WTC11 (cell line): ENCODE results near the gene DTNB. TPM values are rescaled to one million over a fixed set of nuclear protein-coding genes. Genes with fewer than 3 reads are reported as not detected.
A peak's percentile ranks its signal among the peaks of the same experiment; 100 is the strongest.

Source experiments
- ATAC-seq: fragments of 200-7000 bp; cut with Tn5 transposase; 2 replicates; pipeline ENCODE4 v1.10.0; 2021; ENCODE audit warnings: mild to moderate bottlenecking, moderate library complexity
- CTCF ChIA-PET: fragments of 300-600 bp; sonication (Branson Sonifier 250); formaldehyde crosslinking; loops from one replicate; lab custom pipeline; 2021; ENCODE audit warnings: antibody characterized with exemption; lab: Charles Lee
- POLR2A ChIA-PET: fragments of 350-600 bp; sonication (Branson Sonifier 250); formaldehyde crosslinking; loops from one replicate; lab custom pipeline; 2021; ENCODE audit warnings: antibody characterized with exemption; lab: Charles Lee
- DNase-seq: peaks from one replicate; pipeline ENCODE4 v3.0.0; 2021; ENCODE audit warnings: low spot score
- H3K27ac Mint-ChIP-seq: 2 replicates; pipeline ENCODE4 v1.8.0; 2021; ENCODE audit warnings: mixed read lengths
- H3K27me3 Mint-ChIP-seq: 2 replicates; pipeline ENCODE4 v1.8.0; 2021; ENCODE audit warnings: low read depth, mild to moderate bottlenecking, moderate library complexity, mixed read lengths
- H3K36me3 Mint-ChIP-seq: 2 replicates; pipeline ENCODE4 v1.8.0; 2021; ENCODE audit warnings: mixed read lengths
- H3K4me1 Mint-ChIP-seq: 2 replicates; pipeline ENCODE4 v1.8.0; 2022; ENCODE audit warnings: mixed read lengths
- H3K4me3 Mint-ChIP-seq: 2 replicates; pipeline ENCODE4 v1.8.0; 2021; ENCODE audit warnings: mild to moderate bottlenecking, moderate library complexity, mixed read lengths
- H3K9me3 Mint-ChIP-seq: 2 replicates; pipeline ENCODE4 v1.8.0; 2021; ENCODE audit warnings: mixed read lengths
- ESRRA ChIP-seq: sonication (generic); formaldehyde crosslinking; IDR thresholded peaks from 2 replicates; pipeline ENCODE4 v1.8.1; 2022; ENCODE audit warnings: mild to moderate bottlenecking, missing genetic modification reagents, borderline replicate concordance
- ETV6 ChIP-seq: sonication (generic); formaldehyde crosslinking; IDR thresholded peaks from 2 replicates; pipeline ENCODE4 v1.8.1; 2022; ENCODE audit warnings: mild to moderate bottlenecking, missing genetic modification reagents
- GABPB1 ChIP-seq: sonication (generic); formaldehyde crosslinking; IDR thresholded peaks from 2 replicates; pipeline ENCODE4 v1.8.1; 2023; ENCODE audit warnings: mild to moderate bottlenecking, missing genetic modification reagents
- JAZF1 ChIP-seq: fragments of 250-450 bp; sonication (Bioruptor Pico); IDR thresholded peaks from 2 replicates; pipeline ENCODE4 v1.9.0; 2021; ENCODE audit warnings: moderate library complexity, mild to moderate bottlenecking, inconsistent platforms
- MXD4 ChIP-seq: fragments of 250-450 bp; sonication (Bioruptor Pico); IDR thresholded peaks from 2 replicates; pipeline ENCODE4 v1.8.0; 2021; ENCODE audit warnings: mild to moderate bottlenecking, moderate library complexity, borderline replicate concordance
- SMAD4 ChIP-seq: sonication (generic); formaldehyde crosslinking; IDR thresholded peaks from 2 replicates; pipeline ENCODE4 v1.8.0; 2022; ENCODE audit warnings: mild to moderate bottlenecking, missing genetic modification reagents
- TEAD4 ChIP-seq: sonication (generic); formaldehyde crosslinking; IDR thresholded peaks from 2 replicates; pipeline ENCODE4 v1.8.0; 2022; ENCODE audit warnings: mild to moderate bottlenecking, missing genetic modification reagents
- ZNF317 ChIP-seq: sonication (generic); formaldehyde crosslinking; IDR thresholded peaks from 2 replicates; pipeline ENCODE4 v1.8.1; 2023; ENCODE audit warnings: low read depth, mild to moderate bottlenecking, moderate library complexity, missing genetic modification reagents, borderline replicate concordance
- total RNA-seq: library from RNA; stranded (reverse); gene quantifications from 3 replicates; pipeline ENCODE4 v1.2.3, GENCODE V29; 2021
- TF ChIP-seq, protein P1 (sequence below): sonication (generic); formaldehyde crosslinking; IDR thresholded peaks from 2 replicates; pipeline ENCODE4 v1.8.0; 2023; ENCODE audit warnings: mild to moderate bottlenecking, missing genetic modification reagents
- TF ChIP-seq, protein P2 (sequence below): fragments of 250-450 bp; sonication (Bioruptor Pico); IDR thresholded peaks from 2 replicates; pipeline ENCODE4 v1.9.0; 2021; ENCODE audit warnings: moderate library complexity, mild to moderate bottlenecking, inconsistent platforms, borderline replicate concordance
- TF ChIP-seq, protein P3 (sequence below): sonication (generic); formaldehyde crosslinking; IDR thresholded peaks from 2 replicates; pipeline ENCODE4 v1.8.1; 2023; ENCODE audit warnings: mild to moderate bottlenecking, missing genetic modification reagents, moderate library complexity
- TF ChIP-seq, protein P4 (sequence below): fragments of 250-450 bp; sonication (Bioruptor Pico); conservative IDR thresholded peaks from 2 replicates; pipeline ENCODE4 v1.9.0; 2021; ENCODE audit warnings: mild to moderate bottlenecking
- TF ChIP-seq, protein P5 (sequence below): sonication (generic); formaldehyde crosslinking; IDR thresholded peaks from 2 replicates; pipeline ENCODE4 v1.8.1; 2023; ENCODE audit warnings: mild to moderate bottlenecking, missing genetic modification reagents, moderate library complexity
- TF ChIP-seq, protein P6 (sequence below): sonication (generic); formaldehyde crosslinking; IDR thresholded peaks from 2 replicates; pipeline ENCODE4 v1.8.1; 2023; ENCODE audit warnings: mild to moderate bottlenecking, missing genetic modification reagents
- TF ChIP-seq, protein P7 (sequence below): sonication (generic); formaldehyde crosslinking; conservative IDR thresholded peaks from 2 replicates; pipeline ENCODE4 v1.8.1; 2023; ENCODE audit warnings: mild to moderate bottlenecking, low read depth, missing genetic modification reagents, moderate library complexity

The DTNB gene
- total RNA-seq, 1 experiment from 2014 or later = 39.9 TPM

DNA sequence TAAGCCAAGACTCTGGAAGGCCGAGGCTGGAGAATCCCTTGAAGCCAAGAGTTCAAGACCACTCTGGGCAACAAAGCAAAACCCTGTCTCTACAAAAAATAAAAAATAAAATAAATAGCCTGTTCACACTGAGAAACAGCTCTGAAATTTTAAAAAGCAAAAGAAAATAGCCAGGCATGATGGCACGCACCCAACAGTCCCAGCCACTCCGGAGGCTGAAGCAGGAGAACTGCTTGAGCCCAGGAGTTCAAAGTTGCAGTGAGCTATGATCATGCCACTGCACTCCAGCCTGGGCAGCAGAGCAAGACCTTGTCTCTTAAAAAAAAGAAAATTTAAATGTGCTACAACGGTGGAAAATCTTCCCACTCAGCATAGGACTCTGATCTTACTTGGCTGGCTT, 52.7 kb downstream of the DTNB start:
- DNase-seq (no peak), ATAC-seq (no peak)
- H3K27me3 Mint-ChIP-seq = no peaks in the 10 kb centered on the region
- no peaks in the 10 kb centered on the region; the same call in none of the 2 replicates for H3K36me3 Mint-ChIP-seq
- no peak overlapping the region for H3K4me3 Mint-ChIP-seq
- CTCF ChIA-PET = interaction anchor here (1.6 kb wide), 1 partner anchor 14 kb away, joined by 4 read pairs; no protein-coding TSS in a partner anchor
- H3K9me3 Mint-ChIP-seq = no peaks in the 10 kb centered on the region
- peaks cover 4% of the 10 kb centered on the region for H3K4me1 Mint-ChIP-seq
- H3K27ac Mint-ChIP-seq = no peak overlapping the region
- POLR2A ChIA-PET = interaction anchor here (0.7 kb wide), 1 partner anchor 788 kb away, joined by 5 read pairs; no protein-coding TSS in a partner anchor
- TF ChIP-seq, protein P1, sequence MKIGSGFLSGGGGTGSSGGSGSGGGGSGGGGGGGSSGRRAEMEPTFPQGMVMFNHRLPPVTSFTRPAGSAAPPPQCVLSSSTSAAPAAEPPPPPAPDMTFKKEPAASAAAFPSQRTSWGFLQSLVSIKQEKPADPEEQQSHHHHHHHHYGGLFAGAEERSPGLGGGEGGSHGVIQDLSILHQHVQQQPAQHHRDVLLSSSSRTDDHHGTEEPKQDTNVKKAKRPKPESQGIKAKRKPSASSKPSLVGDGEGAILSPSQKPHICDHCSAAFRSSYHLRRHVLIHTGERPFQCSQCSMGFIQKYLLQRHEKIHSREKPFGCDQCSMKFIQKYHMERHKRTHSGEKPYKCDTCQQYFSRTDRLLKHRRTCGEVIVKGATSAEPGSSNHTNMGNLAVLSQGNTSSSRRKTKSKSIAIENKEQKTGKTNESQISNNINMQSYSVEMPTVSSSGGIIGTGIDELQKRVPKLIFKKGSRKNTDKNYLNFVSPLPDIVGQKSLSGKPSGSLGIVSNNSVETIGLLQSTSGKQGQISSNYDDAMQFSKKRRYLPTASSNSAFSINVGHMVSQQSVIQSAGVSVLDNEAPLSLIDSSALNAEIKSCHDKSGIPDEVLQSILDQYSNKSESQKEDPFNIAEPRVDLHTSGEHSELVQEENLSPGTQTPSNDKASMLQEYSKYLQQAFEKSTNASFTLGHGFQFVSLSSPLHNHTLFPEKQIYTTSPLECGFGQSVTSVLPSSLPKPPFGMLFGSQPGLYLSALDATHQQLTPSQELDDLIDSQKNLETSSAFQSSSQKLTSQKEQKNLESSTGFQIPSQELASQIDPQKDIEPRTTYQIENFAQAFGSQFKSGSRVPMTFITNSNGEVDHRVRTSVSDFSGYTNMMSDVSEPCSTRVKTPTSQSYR (CRISPR knock-in tag) = no peak
- TF ChIP-seq GABPB1 = no peak
- TF ChIP-seq, protein P2, sequence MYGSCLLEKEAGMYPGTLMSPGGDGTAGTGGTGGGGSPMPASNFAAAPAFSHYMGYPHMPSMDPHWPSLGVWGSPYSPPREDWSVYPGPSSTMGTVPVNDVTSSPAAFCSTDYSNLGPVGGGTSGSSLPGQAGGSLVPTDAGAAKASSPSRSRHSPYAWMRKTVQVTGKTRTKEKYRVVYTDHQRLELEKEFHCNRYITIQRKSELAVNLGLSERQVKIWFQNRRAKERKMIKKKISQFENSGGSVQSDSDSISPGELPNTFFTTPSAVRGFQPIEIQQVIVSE (CRISPR knock-in tag) = no peak
- TF ChIP-seq, protein P3, sequence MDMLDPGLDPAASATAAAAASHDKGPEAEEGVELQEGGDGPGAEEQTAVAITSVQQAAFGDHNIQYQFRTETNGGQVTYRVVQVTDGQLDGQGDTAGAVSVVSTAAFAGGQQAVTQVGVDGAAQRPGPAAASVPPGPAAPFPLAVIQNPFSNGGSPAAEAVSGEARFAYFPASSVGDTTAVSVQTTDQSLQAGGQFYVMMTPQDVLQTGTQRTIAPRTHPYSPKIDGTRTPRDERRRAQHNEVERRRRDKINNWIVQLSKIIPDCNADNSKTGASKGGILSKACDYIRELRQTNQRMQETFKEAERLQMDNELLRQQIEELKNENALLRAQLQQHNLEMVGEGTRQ (CRISPR knock-in tag) = no peak
- TF ChIP-seq TEAD4 (CRISPR knock-in tag) = no peak
- TF ChIP-seq, protein P4, sequence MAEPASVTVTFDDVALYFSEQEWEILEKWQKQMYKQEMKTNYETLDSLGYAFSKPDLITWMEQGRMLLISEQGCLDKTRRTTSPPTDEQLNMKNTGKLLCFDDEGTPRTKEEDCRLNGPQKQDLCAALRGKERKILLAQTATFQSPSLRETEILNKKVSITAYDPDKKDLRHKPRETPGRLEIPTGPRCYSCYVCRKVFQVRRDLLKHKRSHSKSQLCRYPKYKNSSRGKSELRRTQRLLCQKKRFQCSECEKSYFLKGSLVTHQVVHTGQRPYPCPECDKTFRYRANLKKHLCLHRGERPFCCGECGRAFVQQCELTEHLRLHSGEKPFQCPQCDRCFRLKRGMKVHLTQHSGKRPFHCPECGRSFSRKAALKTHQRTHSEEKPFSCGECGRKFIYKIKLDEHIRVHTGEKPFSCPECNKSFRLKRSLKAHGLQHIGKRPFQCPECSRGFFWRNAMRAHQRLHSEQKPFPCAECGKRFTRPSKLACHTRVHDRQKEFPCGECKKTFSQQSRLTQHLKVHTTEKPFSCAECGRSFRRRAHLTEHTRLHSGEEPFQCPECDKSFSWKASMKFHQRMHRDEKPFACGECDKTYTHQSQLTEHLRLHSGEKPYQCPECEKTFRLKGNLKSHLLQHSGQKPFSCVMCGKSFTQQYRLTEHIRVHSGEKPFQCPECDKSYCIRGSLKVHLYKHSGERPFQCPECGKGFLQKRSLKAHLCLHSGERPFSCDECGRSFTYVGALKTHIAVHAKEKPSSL (CRISPR knock-in tag) = no peak
- no peak for TF ChIP-seq ETV6 (CRISPR knock-in tag)
- TF ChIP-seq, protein P5, sequence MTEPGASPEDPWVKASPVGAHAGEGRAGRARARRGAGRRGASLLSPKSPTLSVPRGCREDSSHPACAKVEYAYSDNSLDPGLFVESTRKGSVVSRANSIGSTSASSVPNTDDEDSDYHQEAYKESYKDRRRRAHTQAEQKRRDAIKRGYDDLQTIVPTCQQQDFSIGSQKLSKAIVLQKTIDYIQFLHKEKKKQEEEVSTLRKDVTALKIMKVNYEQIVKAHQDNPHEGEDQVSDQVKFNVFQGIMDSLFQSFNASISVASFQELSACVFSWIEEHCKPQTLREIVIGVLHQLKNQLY (CRISPR knock-in tag) = no peak

DNA sequence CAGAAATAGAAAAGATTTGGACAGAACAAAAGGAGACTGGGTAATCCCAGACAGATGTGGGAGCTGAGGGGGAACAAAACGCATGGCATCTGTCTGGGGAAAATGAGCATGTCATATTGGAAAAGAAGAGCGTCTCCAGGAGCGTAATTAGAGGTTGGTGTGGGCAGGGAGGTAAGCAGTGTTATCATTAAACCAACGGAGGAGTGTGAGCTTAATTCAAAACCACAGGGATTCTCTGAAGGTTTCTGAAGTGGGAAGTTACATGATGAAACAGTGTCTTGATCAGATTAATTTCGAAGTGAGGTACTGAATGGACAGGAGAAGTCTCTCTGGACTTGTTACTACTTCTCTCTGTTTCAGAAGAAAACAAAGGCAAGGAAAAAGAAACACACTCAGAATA, 53.3 kb downstream of the DTNB start:
- peaks cover 10% of the 10 kb centered on the region for H3K4me1 Mint-ChIP-seq
- H3K27ac Mint-ChIP-seq = 0 out of 2 replicates have a peak overlapping the region, but pooled peaks have one; percentile 59
- no peak for ATAC-seq
- no peaks in the 10 kb centered on the region for H3K27me3 Mint-ChIP-seq
- no peaks in the 10 kb centered on the region for H3K9me3 Mint-ChIP-seq
- DNase-seq = no peak
- H3K4me3 Mint-ChIP-seq = no peak overlapping the region
- POLR2A ChIA-PET = no interaction called here
- no peaks in the 10 kb centered on the region for H3K36me3 Mint-ChIP-seq
- CTCF ChIA-PET = interaction anchor here (1.4 to 1.6 kb wide), 2 partner anchors 13 to 80 kb away, joined by 4 read pairs; no protein-coding TSS in a partner anchor
- TF ChIP-seq SMAD4 (no peak), MXD4 (CRISPR knock-in tag) (no peak), JAZF1 (CRISPR knock-in tag) (no peak), ZNF317 (CRISPR knock-in tag) (no peak), ESRRA (CRISPR knock-in tag) (no peak), TEAD4 (CRISPR knock-in tag) (no peak)
- TF ChIP-seq, protein P6, sequence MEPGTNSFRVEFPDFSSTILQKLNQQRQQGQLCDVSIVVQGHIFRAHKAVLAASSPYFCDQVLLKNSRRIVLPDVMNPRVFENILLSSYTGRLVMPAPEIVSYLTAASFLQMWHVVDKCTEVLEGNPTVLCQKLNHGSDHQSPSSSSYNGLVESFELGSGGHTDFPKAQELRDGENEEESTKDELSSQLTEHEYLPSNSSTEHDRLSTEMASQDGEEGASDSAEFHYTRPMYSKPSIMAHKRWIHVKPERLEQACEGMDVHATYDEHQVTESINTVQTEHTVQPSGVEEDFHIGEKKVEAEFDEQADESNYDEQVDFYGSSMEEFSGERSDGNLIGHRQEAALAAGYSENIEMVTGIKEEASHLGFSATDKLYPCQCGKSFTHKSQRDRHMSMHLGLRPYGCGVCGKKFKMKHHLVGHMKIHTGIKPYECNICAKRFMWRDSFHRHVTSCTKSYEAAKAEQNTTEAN (CRISPR knock-in tag) = no peak
- TF ChIP-seq, protein P7, sequence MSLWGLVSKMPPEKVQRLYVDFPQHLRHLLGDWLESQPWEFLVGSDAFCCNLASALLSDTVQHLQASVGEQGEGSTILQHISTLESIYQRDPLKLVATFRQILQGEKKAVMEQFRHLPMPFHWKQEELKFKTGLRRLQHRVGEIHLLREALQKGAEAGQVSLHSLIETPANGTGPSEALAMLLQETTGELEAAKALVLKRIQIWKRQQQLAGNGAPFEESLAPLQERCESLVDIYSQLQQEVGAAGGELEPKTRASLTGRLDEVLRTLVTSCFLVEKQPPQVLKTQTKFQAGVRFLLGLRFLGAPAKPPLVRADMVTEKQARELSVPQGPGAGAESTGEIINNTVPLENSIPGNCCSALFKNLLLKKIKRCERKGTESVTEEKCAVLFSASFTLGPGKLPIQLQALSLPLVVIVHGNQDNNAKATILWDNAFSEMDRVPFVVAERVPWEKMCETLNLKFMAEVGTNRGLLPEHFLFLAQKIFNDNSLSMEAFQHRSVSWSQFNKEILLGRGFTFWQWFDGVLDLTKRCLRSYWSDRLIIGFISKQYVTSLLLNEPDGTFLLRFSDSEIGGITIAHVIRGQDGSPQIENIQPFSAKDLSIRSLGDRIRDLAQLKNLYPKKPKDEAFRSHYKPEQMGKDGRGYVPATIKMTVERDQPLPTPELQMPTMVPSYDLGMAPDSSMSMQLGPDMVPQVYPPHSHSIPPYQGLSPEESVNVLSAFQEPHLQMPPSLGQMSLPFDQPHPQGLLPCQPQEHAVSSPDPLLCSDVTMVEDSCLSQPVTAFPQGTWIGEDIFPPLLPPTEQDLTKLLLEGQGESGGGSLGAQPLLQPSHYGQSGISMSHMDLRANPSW (CRISPR knock-in tag) = no peak
- TF ChIP-seq, protein P4 (CRISPR knock-in tag) = no peak
